SK-N-SH treated with all-trans-retinoic acid at 6 μM for 48 hours (cell line): ENCODE measurements around the gene RPA3.

Experiments used
- ATAC-seq: fragments of 200-7000 bp; cut with Tn5 transposase; 3 replicates; pipeline ENCODE4 v1.9.1; 2020; ENCODE audit warnings: mild to moderate bottlenecking, moderate library complexity
- ARNTL ChIP-seq: fragments of 450-650 bp; formaldehyde crosslinking; IDR thresholded peaks from 2 replicates; pipeline ENCODE4 v1.5.0; 2020; ENCODE audit warnings: low read depth, mild to moderate bottlenecking, moderate library complexity, borderline replicate concordance
- CSDC2 ChIP-seq: fragments of 250-450 bp; sonication (Bioruptor Pico); IDR thresholded peaks from 2 replicates; pipeline ENCODE4 v1.5.0; 2020; ENCODE audit warnings: mild to moderate bottlenecking, moderate library complexity
- ESRRG ChIP-seq: fragments of 250-450 bp; sonication (Bioruptor Pico); IDR thresholded peaks from 2 replicates; pipeline ENCODE4 v1.6.1; 2021; ENCODE audit warnings: mild to moderate bottlenecking
- GLIS3 ChIP-seq: fragments of 250-450 bp; sonication (Bioruptor Pico); IDR thresholded peaks from 2 replicates; pipeline ENCODE4 v1.5.0; 2020; ENCODE audit warnings: mild to moderate bottlenecking, moderate library complexity
- ISL1 ChIP-seq: fragments of 250-450 bp; sonication (Bioruptor Pico); IDR thresholded peaks from 2 replicates; pipeline ENCODE4 v2.1.2; 2022; ENCODE audit warnings: mild to moderate bottlenecking, moderate library complexity
- OSR1 ChIP-seq: fragments of 250-450 bp; sonication (Bioruptor Pico); IDR thresholded peaks from 2 replicates; pipeline ENCODE4 v1.8.0; 2022; ENCODE audit warnings: moderate library complexity, mild to moderate bottlenecking, inconsistent platforms
- PPARA ChIP-seq: fragments of 250-450 bp; sonication (Bioruptor Pico); IDR thresholded peaks from 2 replicates; pipeline ENCODE4 v1.5.0; 2020; ENCODE audit warnings: mild to moderate bottlenecking, borderline replicate concordance
- SNAI2 ChIP-seq: fragments of 250-450 bp; sonication (Bioruptor Pico); IDR thresholded peaks from 2 replicates; pipeline ENCODE4 v1.5.0; 2020; ENCODE audit warnings: mild to moderate bottlenecking, moderate library complexity
- TCF4 ChIP-seq: fragments of 250-450 bp; sonication (Bioruptor Pico); IDR thresholded peaks from 2 replicates; pipeline ENCODE4 v1.8.0; 2021; ENCODE audit warnings: mild to moderate bottlenecking, moderate library complexity, borderline replicate concordance
- TOX ChIP-seq: fragments of 250-450 bp; sonication (Bioruptor Pico); IDR thresholded peaks from 2 replicates; pipeline ENCODE4 v1.8.0; 2021; ENCODE audit warnings: mild to moderate bottlenecking, moderate library complexity, borderline replicate concordance
- ZC3H10 ChIP-seq: fragments of 250-450 bp; sonication (Bioruptor Pico); IDR thresholded peaks from 2 replicates; pipeline ENCODE4 v1.5.1; 2021; ENCODE audit warnings: mild to moderate bottlenecking, moderate library complexity
- ZFP3 ChIP-seq: fragments of 250-450 bp; sonication (Bioruptor Pico); IDR thresholded peaks from 2 replicates; pipeline ENCODE4 v1.5.0; 2020; ENCODE audit warnings: mild to moderate bottlenecking, moderate library complexity
- ZNF565 ChIP-seq: fragments of 450-650 bp; formaldehyde crosslinking; conservative IDR thresholded peaks from 2 replicates; pipeline ENCODE4 v1.5.0; 2020; ENCODE audit warnings: low read depth, mild to moderate bottlenecking, moderate library complexity
- ZNF70 ChIP-seq: fragments of 450-650 bp; formaldehyde crosslinking; IDR thresholded peaks from 2 replicates; pipeline ENCODE4 v1.5.0; 2020; ENCODE audit warnings: mild to moderate bottlenecking, moderate library complexity
- ZNF8 ChIP-seq: fragments of 450-650 bp; formaldehyde crosslinking; IDR thresholded peaks from 2 replicates; pipeline ENCODE4 v1.5.0; 2020; ENCODE audit warnings: mild to moderate bottlenecking, moderate library complexity
- TF ChIP-seq, protein P1 (sequence below): fragments of 250-450 bp; sonication (Bioruptor Pico); IDR thresholded peaks from 2 replicates; pipeline ENCODE4 v1.8.0; 2020; ENCODE audit warnings: mild to moderate bottlenecking, moderate library complexity, borderline replicate concordance
- TF ChIP-seq, protein P2 (sequence below): fragments of 250-450 bp; sonication (Bioruptor Pico); IDR thresholded peaks from 2 replicates; pipeline ENCODE4 v1.5.0; 2020; ENCODE audit warnings: mild to moderate bottlenecking, moderate library complexity
- TF ChIP-seq, protein P3 (sequence below): fragments of 250-450 bp; sonication (Bioruptor Pico); IDR thresholded peaks from 2 replicates; pipeline ENCODE4 v1.5.1; 2021; ENCODE audit warnings: mild to moderate bottlenecking, moderate library complexity
- TF ChIP-seq, protein P4 (sequence below): fragments of 250-450 bp; sonication (Bioruptor Pico); IDR thresholded peaks from 2 replicates; pipeline ENCODE4 v1.8.0; 2021; ENCODE audit warnings: low read depth, mild to moderate bottlenecking, moderate library complexity, borderline replicate concordance

Gene RPA3

DNA sequence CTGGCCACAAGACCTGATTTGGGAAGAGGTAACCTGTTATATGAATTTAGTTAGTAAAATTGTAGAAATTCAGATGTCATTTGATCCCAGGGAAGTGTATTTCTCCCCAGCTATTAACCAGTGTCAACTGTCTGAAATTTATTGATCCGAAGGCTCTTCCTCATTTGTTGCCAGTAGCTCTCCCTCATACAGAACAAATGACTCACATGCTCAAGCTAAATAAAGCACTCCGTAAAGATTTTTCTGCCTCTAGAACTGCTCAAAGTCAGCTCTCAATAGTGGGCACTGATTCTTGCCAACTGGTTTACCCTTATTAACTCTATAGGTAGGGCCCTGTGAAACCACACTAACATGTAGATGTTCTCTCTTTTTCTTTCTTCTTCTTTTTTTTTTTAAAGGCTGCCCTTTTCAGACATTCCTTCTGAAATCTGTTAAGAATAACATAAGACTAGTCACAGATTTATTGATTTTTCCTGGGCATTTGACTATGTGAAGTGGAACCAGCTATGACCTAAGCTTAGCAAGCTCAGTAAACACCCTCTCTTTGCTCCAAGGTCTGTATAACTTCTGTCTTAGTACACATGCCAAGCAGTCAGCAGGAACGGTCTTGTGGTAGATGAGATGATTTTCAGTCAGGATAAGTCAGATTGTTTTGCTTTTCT lies 21.8 kb downstream of the RPA3 start (continued):
- TF ChIP-seq, protein P1, sequence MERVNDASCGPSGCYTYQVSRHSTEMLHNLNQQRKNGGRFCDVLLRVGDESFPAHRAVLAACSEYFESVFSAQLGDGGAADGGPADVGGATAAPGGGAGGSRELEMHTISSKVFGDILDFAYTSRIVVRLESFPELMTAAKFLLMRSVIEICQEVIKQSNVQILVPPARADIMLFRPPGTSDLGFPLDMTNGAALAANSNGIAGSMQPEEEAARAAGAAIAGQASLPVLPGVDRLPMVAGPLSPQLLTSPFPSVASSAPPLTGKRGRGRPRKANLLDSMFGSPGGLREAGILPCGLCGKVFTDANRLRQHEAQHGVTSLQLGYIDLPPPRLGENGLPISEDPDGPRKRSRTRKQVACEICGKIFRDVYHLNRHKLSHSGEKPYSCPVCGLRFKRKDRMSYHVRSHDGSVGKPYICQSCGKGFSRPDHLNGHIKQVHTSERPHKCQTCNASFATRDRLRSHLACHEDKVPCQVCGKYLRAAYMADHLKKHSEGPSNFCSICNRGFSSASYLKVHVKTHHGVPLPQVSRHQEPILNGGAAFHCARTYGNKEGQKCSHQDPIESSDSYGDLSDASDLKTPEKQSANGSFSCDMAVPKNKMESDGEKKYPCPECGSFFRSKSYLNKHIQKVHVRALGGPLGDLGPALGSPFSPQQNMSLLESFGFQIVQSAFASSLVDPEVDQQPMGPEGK (CRISPR knock-in tag), result no peak

DNA sequence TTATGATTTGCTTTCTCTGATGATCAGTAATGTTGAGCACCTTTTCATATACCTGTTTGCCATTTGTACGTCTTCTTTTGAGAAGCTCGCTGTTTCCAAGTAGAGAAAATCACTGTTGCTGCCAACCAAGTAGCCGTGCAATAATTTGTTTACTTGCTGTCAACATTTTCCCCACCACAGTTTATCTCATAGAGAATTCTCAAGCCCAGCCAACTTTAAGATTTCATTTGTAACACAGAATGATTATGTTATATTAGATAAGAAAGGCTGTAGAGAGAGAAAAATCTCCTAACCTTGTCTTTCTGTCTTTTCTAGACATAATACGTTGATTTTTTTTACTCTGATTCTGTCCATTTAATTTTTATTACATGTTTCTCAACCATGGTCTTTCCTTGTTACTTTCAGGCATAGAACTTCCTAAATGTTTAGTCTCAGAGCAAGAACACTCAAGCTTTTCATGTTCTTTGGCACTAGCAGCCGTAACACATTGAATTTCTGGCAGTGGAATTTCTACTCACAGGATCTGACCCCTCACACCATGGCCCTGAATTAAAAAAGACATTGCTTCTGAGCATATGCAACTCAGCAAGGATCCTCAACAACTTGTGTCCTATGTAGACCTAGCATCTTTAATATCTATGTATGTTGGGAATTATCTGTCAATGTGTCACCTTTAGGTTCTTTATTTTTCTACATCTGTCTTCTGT lies 23.1 kb downstream of the RPA3 start:
- no peak for TF ChIP-seq GLIS3
- TF ChIP-seq ZNF8 (CRISPR knock-in tag), result no peak
- TF ChIP-seq, all 23 proteins: peak for 0
- ATAC-seq, result no peak

DNA sequence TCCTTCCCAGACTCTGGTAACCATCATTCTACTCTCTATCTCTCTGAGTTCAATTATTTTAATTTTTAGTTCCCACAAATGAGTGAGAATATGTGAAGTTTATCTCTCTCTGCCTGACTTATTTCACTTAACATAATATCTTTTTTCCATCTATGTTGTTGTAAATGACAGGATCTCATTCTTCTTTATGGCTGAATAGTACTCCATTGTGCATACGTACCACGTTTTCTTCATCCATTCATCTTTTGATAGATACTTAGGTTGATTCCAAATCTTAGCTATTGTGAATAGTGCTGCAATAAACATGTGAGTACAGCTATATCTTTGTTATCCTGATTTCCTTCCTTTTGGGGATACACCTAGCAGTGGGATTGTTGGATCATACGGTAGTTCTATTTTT lies 23.9 kb downstream of the RPA3 start:
- no peak for ATAC-seq
- TF ChIP-seq, protein P2, sequence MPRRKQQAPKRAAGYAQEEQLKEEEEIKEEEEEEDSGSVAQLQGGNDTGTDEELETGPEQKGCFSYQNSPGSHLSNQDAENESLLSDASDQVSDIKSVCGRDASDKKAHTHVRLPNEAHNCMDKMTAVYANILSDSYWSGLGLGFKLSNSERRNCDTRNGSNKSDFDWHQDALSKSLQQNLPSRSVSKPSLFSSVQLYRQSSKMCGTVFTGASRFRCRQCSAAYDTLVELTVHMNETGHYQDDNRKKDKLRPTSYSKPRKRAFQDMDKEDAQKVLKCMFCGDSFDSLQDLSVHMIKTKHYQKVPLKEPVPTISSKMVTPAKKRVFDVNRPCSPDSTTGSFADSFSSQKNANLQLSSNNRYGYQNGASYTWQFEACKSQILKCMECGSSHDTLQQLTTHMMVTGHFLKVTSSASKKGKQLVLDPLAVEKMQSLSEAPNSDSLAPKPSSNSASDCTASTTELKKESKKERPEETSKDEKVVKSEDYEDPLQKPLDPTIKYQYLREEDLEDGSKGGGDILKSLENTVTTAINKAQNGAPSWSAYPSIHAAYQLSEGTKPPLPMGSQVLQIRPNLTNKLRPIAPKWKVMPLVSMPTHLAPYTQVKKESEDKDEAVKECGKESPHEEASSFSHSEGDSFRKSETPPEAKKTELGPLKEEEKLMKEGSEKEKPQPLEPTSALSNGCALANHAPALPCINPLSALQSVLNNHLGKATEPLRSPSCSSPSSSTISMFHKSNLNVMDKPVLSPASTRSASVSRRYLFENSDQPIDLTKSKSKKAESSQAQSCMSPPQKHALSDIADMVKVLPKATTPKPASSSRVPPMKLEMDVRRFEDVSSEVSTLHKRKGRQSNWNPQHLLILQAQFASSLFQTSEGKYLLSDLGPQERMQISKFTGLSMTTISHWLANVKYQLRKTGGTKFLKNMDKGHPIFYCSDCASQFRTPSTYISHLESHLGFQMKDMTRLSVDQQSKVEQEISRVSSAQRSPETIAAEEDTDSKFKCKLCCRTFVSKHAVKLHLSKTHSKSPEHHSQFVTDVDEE (CRISPR knock-in tag), result no peak
- TF ChIP-seq ARNTL (no peak), ISL1 (CRISPR knock-in tag) (no peak), ZNF8 (CRISPR knock-in tag) (peak; percentile 63; the same call in 1 of the 2 replicates)
- TF ChIP-seq, protein P3, sequence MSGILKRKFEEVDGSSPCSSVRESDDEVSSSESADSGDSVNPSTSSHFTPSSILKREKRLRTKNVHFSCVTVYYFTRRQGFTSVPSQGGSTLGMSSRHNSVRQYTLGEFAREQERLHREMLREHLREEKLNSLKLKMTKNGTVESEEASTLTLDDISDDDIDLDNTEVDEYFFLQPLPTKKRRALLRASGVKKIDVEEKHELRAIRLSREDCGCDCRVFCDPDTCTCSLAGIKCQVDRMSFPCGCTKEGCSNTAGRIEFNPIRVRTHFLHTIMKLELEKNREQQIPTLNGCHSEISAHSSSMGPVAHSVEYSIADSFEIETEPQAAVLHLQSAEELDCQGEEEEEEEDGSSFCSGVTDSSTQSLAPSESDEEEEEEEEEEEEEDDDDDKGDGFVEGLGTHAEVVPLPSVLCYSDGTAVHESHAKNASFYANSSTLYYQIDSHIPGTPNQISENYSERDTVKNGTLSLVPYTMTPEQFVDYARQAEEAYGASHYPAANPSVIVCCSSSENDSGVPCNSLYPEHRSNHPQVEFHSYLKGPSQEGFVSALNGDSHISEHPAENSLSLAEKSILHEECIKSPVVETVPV, result no peak

DNA sequence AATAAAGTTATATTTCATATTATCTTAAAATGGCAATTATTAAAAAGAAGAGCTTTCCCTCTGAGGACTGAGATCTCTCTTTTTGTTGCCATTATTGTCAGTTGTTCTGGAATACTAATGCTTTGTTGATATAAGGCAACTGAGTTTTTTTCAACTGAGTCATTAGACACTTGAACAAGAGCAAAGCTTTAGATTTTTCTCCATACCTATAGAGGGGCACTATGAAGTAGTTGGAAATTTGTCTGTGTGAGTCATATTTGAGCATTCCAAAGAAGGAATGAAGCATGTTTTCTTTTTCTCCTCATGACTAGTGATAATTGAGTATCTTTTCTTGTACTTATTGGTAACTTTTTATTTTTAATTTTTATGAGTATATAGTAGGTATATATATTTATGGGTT lies 24.5 kb downstream of the RPA3 start:
- TF ChIP-seq SNAI2 (no peak), ISL1 (CRISPR knock-in tag) (peak; percentile 46; the same call in 1 of the 2 replicates), ZFP3 (no peak), ARNTL (no peak), CSDC2 (no peak), TCF4 (no peak), GLIS3 (no peak), ZNF70 (CRISPR knock-in tag) (no peak), PPARA (CRISPR knock-in tag) (no peak), TOX (CRISPR knock-in tag) (0 out of 2 replicates have a peak, but pooled peaks have one; percentile 36), ZNF565 (CRISPR knock-in tag) (no peak), OSR1 (CRISPR knock-in tag) (no peak), ZC3H10 (CRISPR knock-in tag) (no peak), ESRRG (CRISPR knock-in tag) (no peak)
- TF ChIP-seq, protein P3, result no peak
- ATAC-seq, result peak; percentile 83

DNA sequence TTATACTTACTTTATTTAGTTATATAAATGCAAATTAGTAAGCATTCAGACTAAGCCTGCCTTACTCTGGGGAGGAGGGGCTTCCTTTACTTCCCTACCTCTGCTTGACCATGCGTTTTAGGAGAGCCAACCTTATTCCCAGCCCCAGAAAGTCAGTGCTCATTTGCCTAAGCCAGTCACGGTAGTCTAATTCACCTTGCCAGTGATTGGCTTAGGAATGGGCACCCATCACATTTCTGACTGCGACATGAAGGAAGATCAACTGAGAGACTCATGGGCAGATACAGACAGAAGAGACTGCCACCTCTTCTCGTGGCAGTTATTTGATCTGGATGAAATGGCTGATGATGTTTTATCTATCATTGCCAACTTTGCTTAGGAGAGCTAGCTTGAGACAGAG lies 29.5 kb downstream of the RPA3 start:
- no peak for TF ChIP-seq GLIS3
- no peak for TF ChIP-seq ZNF70 (CRISPR knock-in tag)
- TF ChIP-seq, protein P2 (CRISPR knock-in tag), result no peak
- TF ChIP-seq, protein P4, sequence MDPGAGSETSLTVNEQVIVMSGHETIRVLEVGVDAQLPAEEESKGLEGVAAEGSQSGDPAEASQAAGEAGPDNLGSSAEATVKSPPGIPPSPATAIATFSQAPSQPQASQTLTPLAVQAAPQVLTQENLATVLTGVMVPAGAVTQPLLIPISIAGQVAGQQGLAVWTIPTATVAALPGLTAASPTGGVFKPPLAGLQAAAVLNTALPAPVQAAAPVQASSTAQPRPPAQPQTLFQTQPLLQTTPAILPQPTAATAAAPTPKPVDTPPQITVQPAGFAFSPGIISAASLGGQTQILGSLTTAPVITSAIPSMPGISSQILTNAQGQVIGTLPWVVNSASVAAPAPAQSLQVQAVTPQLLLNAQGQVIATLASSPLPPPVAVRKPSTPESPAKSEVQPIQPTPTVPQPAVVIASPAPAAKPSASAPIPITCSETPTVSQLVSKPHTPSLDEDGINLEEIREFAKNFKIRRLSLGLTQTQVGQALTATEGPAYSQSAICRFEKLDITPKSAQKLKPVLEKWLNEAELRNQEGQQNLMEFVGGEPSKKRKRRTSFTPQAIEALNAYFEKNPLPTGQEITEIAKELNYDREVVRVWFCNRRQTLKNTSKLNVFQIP (CRISPR knock-in tag), result no peak
- no peak for TF ChIP-seq ZFP3
- ATAC-seq, result no peak
